Gastroesophageal sphincter (tissue), 3 donors: ENCODE measurements around the gene HLA-F.

ENCODE experiments used
- CTCF ChIP-seq, 4 experiments: fragments of 200-600 bp in 2 of 4; fragments of 450-650 bp in 2 of 4; sonication (generic) in 1 of 4; IDR thresholded peaks; one replicate each; pipeline ENCODE4 v1.5.1; 2017 to 2019; ENCODE audit warnings: antibody characterized with exemption in 4 of 4, mild to moderate bottlenecking in 2 of 4, moderate library complexity in 2 of 4
- EP300 ChIP-seq: sonication (generic); formaldehyde crosslinking; IDR thresholded peaks from one replicate; pipeline ENCODE4 v1.6.1; 2017; ENCODE audit warnings: antibody characterized with exemption, mild to moderate bottlenecking
- POLR2A ChIP-seq, 2 donors: fragments of 450-650 bp; IDR thresholded peaks; one replicate each; pipeline ENCODE4 v1.6.1; 2017; ENCODE audit warnings: antibody characterized with exemption in 2 of 2, mild to moderate bottlenecking in 2 of 2, moderate library complexity in 1 of 2
- POLR2AphosphoS5 ChIP-seq: sonication (generic); formaldehyde crosslinking; IDR thresholded peaks from one replicate; pipeline ENCODE4 v1.6.1; 2017; ENCODE audit warnings: antibody characterized with exemption

GRCh38 chr6:29675561-29675960 is 47.7 kb upstream of the HLA-F start:
- no peak for TF ChIP-seq POLR2A (IDR thresholded peaks at IDR 0.05)
- TF ChIP-seq CTCF (IDR thresholded peaks at IDR 0.05), result no peak
- TF ChIP-seq EP300, result no peak
- TF ChIP-seq POLR2AphosphoS5, result no peak
